ENCODE measurements around the gene TLE5.
"Not testable (repeated sequence)": the region's sequence is repeated elsewhere in the genome, so short reads cannot be mapped to it uniquely, and the experiment has no call there.

Gene TLE5

GRCh38 chr19:3014135-3014534 lies 48.2 kb downstream of the TLE5 start:
- Mint-ChIP-seq H3K9me3 (no peaks in the 10 kb centered on the region), H3K27ac (no peak overlapping the region), H3K4me3 (no peak overlapping the region), H3K36me3 (ENCODE audit: low read depth) (no peaks in the 10 kb centered on the region), H3K27me3 (ENCODE audit: low read depth, poor library complexity) (peaks cover 75% of the 10 kb centered on the region), H3K4me1 (no peaks in the 10 kb centered on the region)
- TF ChIP-seq CTCF (IDR thresholded peaks at IDR 0.05) = no peak
- no peak for DNase-seq

- no peak for TF ChIP-seq CTCF (IDR thresholded peaks at IDR 0.05)
- Mint-ChIP-seq H3K4me3 (no peak overlapping the region), H3K9me3 (no peaks in the 10 kb centered on the region), H3K27me3 (ENCODE audit: low read depth, poor library complexity) (peaks cover 76% of the 10 kb centered on the region), H3K4me1 (no peaks in the 10 kb centered on the region), H3K36me3 (ENCODE audit: low read depth) (no peaks in the 10 kb centered on the region), H3K27ac (no peak overlapping the region)
- DNase-seq = no peak
Measured at GRCh38 chr19:3013263-3013725, 49.0 kb downstream of the TLE5 start.

- H3K4me3 Mint-ChIP-seq = no peak overlapping the region
Measured at GRCh38 chr19:3012621-3013262, 49.6 kb downstream of the TLE5 start.

GRCh38 chr19:3012059-3012458 lies 50.2 kb downstream of the TLE5 start:
- H3K27me3 Mint-ChIP-seq (ENCODE audit: low read depth, poor library complexity) = peaks cover 81% of the 10 kb centered on the region
- not testable (repeated sequence) for H3K27ac Mint-ChIP-seq; H3K9me3 Mint-ChIP-seq; H3K36me3 Mint-ChIP-seq (ENCODE audit: low read depth); H3K4me3 Mint-ChIP-seq; H3K4me1 Mint-ChIP-seq; DNase-seq

More at GRCh38 chr19:3012621-3013262, 49.6 kb downstream of the TLE5 start:
- Mint-ChIP-seq H3K36me3 (ENCODE audit: low read depth) (no peaks in the 10 kb centered on the region), H3K4me1 (no peaks in the 10 kb centered on the region), H3K27ac (no peak overlapping the region), H3K9me3 (no peaks in the 10 kb centered on the region), H3K27me3 (ENCODE audit: low read depth, poor library complexity) (peaks cover 81% of the 10 kb centered on the region)
- TF ChIP-seq CTCF (IDR thresholded peaks at IDR 0.05) = no peak
- DNase-seq = no peak

DNA sequence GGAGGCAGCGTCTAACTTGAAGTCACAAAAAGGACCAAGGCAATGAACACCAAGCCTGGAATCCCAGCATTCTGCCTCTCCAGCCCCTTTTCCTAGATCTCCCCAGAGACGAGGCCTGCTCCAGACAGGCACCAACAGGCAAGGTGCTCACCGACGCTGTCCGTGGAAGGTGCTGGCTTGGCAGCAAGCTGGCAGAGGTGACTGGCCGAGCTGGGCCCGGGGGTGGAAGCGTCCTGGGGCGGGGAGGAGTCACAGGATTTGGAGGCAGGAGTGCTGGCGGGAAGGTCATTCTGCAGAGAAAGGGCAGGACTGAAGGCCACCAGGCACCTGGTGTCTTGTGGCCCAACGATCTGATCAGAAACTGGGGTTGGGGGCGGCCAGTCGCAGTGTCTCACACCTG lies 51.4 kb downstream of the TLE5 start:
- Mint-ChIP-seq H3K27ac (no peak overlapping the region), H3K4me1 (no peaks in the 10 kb centered on the region), H3K27me3 (ENCODE audit: low read depth, poor library complexity) (peaks cover 82% of the 10 kb centered on the region), H3K9me3 (no peaks in the 10 kb centered on the region), H3K36me3 (ENCODE audit: low read depth) (no peaks in the 10 kb centered on the region), H3K4me3 (no peak overlapping the region)
- no peak for DNase-seq
- TF ChIP-seq CTCF (IDR thresholded peaks at IDR 0.05) = no peak

- Mint-ChIP-seq H3K27ac (no peak overlapping the region), H3K36me3 (ENCODE audit: low read depth) (no peaks in the 10 kb centered on the region), H3K9me3 (no peaks in the 10 kb centered on the region), H3K4me3 (no peak overlapping the region), H3K27me3 (ENCODE audit: low read depth, poor library complexity) (peaks cover 96% of the 10 kb centered on the region), H3K4me1 (no peaks in the 10 kb centered on the region)
- DNase-seq = no peak
- no peak for TF ChIP-seq CTCF (IDR thresholded peaks at IDR 0.05)
Measured at GRCh38 chr19:3008994-3009393, 53.3 kb downstream of the TLE5 start.

All from nephron progenitor cell (in vitro differentiated cells).